HUDEP-2 (cell line): ENCODE measurements around the gene GPC3.
"Not testable (repeated sequence)": the region's sequence is repeated elsewhere in the genome, so short reads cannot be mapped to it uniquely, and the experiment has no call there.

Experiments
- DNase-seq, 76 experiments: peaks; one replicate each; lab custom pipeline; 2025; ENCODE audit not compliant: unreplicated experiment in 76 of 76; lab: John Stamatoyannopoulos, UW

The GPC3 gene

GRCh38 chrX:133633162-133633561 lies 352.2 kb downstream of the GPC3 start:
- no peak for DNase-seq

DNA sequence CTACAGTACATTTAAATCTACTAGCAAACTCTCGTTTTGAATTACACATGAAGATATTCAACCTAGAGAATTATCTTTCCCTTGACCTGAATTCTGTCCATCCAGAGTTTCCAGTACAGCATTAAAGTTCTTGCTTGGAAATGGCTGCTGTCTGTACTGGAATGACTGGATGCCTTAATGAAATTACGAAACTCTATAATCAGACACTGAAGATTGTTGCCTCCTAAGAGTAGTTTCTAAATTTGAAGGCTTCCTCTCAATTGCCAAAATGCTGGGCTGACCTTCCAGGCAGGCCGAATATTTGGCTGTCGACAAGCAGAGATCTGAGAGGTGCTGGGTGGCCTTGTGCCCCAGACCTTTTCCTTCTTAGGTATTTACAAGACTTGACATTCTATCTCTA lies 355.0 kb downstream of the GPC3 start:
- no peak for DNase-seq

DNA sequence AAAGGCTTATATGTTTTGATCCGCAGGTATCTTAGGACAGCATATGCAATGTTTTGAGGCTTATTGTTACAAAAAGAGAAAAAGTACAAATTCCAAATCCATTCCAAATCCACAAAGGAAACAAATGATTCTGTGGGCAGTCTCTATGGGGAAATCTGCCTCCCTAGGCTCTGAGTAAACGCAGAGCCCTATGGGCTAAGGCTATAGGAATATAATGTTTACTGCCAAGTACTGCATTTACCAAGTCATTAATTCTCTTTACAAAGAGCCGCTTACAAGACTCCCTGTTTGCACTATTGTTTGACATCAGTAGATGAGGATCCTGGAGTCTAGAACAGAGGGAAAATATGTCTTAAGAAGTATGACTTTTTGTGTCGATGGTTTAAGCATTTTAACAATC lies 357.7 kb downstream of the GPC3 start:
- no peak for DNase-seq

GRCh38 chrX:133621384-133621783 lies 364.0 kb downstream of the GPC3 start:
- not testable (repeated sequence) for DNase-seq

- no peak for DNase-seq
These were observed 373.7 kb downstream of the GPC3 start for GRCh38 chrX:133611676-133612075.

DNA sequence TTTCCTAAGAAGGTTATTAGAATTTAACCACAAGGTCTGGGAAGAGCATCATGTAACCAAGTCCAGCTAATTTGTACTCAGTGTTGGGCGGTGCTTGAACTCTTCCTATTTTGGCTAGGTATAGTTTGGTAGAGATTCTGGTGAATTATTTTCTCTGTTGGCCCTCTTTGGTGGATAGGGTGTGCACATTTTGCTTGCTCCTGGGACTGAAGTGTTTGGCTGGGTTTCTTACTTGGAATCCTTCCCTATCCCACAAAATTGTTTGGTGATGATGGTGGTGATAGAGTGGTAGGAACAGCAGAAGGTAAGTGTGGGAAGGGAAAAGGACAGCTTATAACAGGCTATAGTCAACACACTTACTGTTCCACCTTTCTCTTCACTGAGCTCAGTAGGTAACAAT lies 375.3 kb downstream of the GPC3 start:
- DNase-seq, result no peak

DNA sequence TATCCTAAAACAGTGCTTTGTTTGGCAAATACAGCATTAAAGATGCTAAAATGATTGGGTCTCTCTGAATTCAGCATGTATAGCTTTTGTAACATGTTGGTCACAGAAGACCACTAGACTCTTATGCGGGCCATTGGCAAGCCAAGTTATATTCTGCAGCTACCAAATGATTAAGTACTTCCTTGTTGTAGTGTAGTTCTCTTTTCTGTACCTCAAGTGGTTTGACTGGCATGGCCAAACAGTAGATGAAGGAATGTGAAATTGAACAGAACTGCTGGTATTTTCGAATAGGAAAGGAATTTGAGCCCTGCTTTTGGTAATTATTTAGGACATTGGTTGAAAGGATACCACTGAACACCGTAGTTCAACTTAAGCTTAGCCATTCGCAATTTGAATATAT lies 376.2 kb downstream of the GPC3 start:
- DNase-seq, result no peak

DNA sequence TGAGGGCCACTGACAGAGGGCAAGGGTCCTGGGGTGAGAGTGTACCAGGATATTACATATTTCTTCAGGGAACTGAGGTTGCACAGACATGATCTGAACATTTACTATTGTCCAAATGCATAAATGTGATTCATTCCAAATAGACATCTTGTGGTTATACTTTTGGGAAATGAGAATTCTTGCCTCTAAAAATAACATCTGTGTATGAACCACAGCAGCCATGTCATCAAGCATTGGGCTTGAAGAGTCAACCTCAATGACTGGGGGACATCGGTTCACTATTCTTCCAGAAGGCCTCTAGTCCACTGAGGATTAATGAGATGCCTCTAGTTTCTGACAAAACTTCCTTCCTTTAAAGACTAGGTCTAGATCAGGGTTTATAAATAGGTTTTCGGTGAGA lies 377.0 kb downstream of the GPC3 start:
- DNase-seq, result no peak

DNA sequence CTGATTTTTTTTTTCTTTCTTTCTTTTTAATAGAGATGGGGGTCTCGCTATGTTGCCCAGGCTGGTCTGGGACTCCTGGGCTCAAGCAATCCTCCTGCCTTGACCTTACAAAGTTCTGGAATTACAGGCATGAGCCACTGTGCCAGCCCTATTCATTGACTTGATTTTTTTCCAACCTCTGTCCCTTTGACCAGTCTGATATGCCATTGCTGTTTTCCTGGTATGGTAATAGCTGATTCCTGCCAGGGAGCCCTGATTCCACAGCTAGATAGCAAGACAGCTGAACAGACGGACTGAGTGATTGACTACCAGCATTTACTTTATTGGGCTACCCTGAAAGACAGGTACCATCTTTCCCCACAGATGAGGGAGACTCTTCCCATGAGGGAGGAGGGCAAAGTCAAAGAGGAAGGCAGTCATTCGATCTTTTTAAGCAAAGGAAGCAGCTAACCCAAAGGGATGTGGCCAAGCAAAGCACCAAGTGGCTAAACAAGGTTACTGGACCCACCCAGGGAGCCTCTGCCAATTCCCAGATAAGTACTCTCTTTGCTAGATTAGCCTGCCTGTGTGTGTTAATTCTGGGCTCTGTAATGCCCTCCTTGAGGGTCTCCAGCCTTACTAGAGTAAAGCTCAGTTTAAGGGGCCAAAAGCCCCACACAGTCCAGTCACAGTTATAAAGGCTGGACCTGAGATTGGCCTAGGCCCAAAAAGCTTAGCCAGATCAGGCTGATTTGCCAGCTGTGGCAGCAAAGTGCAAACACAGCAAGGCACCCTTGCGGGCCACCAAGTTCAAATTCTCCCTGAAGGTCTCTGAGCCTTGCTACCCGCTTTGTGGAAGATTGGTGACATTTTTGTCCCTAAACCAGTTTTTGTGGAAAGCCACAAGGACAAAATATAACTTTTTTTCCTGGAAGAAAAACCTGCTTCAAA lies 377.7 kb downstream of the GPC3 start:
- DNase-seq, result peak in 1 of 76 experiments; percentile 0

DNA sequence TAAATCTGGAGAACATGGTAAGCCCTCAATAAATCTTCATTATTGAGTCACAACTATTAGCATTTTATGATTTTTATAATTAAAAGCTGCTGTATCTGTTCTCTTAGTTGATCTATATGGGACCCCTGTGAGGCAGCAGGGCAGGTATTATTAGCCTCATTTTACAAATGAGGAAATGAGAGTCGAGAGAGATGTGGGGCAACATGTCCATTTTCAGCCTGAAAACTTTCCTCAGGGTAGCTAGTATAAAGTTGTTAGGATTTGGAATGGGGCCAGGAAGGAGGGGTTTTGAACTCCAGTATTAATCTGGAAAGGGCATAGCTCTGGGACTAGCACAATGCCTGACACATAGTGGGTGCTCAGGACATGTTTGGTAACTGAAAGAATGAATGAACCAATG lies 378.4 kb downstream of the GPC3 start:
- no peak for DNase-seq

DNA sequence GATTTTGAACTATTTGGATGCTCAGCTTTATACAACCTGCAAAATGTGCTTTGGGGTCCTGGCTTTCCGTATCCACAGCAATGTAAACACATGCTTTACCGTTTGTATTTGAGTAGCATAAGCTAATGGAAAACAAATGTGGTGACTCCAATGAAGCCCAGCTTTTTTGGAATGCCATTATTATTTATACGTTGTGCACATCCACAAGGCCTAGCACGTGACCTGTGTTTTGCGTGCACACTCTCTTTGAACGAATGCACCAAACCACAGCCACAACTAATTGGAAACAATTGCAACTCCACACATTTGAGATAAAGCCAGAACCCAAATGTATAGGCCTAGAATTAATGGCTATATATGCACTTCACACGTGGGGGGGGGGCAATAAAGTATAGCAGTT lies 380.6 kb downstream of the GPC3 start:
- no peak for DNase-seq

DNA sequence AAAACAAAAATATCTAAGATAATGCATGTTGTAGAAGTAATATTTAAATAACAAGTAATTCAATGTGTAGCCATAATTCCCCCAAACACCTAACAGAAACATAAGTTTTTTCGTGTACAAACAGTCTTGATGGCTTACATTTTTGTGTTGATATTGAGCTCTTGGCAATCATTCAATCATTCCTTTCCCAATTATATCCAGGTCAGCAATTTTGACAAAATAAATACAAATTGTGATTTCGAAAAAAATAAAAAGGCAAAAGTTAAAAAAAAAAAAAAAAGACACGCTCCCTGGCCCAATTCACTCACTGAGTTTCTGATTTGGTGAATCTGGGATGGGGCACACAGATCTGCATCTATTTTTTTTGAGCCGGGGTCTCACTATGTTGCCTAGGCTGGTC lies 382.5 kb downstream of the GPC3 start:
- no peak for DNase-seq

DNA sequence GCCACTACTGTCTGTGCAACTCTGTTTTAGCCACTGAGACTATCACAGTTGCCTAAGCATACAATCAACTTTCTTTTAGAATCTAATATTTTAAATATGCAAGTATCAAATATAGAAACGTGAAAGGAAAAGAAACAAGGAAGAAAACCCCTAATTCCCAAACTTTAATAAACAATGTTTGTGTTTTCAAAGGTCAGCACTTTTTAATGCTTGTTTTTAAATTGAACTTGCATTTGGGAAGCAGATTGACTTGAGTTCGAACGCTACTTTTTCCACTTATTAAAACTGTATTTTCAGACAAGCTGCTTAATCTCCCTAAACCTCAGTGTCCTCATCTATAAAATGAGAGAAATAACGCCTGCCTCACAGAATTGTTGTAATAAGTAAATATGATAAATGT lies 384.3 kb downstream of the GPC3 start:
- no peak for DNase-seq

GRCh38 chrX:133600536-133600935 lies 384.9 kb downstream of the GPC3 start:
- DNase-seq, result no peak

DNA sequence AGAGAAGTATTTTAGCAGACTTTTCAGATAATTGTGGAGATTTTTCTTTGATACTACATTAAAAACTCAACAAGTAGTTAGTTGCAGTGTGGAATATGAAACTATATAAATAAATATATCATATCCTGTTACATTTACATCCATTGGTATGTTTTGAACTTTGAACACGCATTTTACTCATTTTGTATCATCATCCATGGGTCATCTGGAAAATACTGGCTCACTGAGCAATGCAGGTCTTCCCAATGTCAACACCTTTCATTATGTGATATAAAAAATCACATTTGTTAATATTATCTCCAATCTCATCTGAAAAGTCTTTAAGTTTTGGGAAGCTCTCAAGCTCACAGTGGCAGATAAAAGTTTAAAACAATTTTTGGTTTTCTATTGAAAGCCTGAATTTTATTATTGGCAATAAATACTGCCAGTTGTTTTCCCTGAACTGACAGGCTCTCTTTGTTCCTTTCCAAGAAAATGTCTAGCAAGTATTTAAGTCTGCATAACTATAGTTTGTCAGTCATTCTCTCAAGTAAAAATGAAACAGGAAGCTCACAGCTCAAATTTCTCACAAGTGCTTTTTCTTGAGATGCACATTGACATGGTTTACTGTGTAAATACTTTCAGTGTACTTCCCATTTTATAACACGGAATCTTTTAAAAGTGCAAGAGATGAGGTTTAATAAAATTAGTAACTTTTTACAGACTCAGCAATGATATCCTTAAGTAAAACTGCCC lies 386.6 kb downstream of the GPC3 start:
- DNase-seq, result no peak

DNA sequence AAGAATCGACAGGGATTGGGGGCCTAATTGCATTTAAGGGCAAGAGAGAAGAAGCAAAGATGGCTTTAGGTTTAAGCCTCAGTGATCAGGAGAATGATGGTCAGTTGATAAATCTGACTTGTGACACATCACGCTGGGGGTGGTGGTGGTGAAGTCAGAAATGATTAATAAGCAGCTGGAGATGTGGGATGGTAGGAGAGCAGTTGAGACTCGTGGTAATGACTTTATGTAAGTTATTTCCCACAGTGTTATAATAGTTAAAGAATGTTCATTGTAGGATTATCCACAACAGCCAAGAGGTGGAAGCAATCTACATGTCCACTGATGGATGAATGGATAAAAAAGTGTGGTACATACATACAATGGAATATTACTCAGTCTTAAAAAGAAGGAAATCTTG lies 391.2 kb downstream of the GPC3 start:
- no peak for DNase-seq

GRCh38 chrX:133593531-133593930 lies 391.9 kb downstream of the GPC3 start:
- DNase-seq, result no peak

GRCh38 chrX:133590703-133591505 lies 394.5 kb downstream of the GPC3 start:
- no peak for DNase-seq

DNA sequence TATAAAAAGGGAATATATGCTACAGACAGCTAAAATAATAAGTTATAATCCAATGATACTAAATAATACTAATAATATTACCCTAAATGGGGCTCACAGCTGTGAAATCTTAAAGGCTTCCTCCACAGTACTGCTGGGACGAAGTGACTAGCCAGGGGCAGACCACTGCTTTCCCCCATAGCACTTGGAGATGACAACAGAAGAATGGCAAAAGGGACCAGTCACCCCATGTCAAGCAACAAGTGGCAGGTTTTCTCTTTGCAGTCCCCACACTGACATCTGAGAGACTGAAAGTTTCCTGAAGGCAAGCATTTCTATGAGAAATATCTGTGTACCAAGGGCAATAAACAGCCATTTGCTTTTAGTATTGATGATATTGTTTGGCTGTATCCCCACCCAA lies 396.6 kb downstream of the GPC3 start:
- DNase-seq, result no peak

DNA sequence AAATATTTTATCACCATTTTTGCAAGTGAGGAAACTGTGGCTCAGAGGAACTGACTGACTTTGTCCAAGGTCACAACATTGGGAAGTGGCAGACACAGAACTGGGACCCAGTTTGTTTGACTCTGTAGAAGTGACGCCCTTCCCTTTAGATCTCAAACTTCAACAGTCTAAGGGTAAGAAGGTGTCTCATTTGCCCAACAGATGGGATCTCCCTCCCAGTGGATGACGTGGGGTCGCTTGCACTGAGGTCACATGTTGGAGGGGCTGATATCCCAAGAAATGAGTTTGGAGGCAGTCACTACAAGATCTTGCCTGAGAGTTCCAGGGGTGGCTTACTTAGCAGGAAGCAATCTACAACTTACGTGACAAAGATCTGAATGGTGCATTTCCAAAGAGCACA lies 397.6 kb downstream of the GPC3 start:
- no peak for DNase-seq

GRCh38 chrX:133587071-133587470 lies 398.3 kb downstream of the GPC3 start:
- no peak for DNase-seq
